ENCODE data around the gene SIGLEC5. TPM values are rescaled to one million over a fixed set of nuclear protein-coding genes. Genes with fewer than 3 reads are reported as not detected.

The SIGLEC5 gene
- total and polyA plus RNA-seq, 4 donors: 0.58 to 2.0 TPM; not detected in 2

- no peaks in the 10 kb centered on the region for H3K36me3 ChIP-seq (ENCODE audit: control insufficient read depth in 1 of 2, insufficient read depth in 2 of 2, low read length in 1 of 2)
- no peak for ATAC-seq (ENCODE audit: low FRiP score)
- no peaks in the 10 kb centered on the region for H3K9me3 ChIP-seq (ENCODE audit: control insufficient read depth, low read length)
- DNase-seq: no peak
- no peak overlapping the region for H3K27ac ChIP-seq (ENCODE audit: low read depth in 1 of 2, low read length in 2 of 2)
- H3K27me3 ChIP-seq (ENCODE audit: control insufficient read depth in 1 of 2, insufficient read depth in 2 of 2, low read length in 1 of 2): no peaks in the 10 kb centered on the region
- intact Hi-C loops (cut with DNase I): loop anchor here in 1 of 2 donors (5.0 to 10.0 kb wide), 2 partner anchors 201 to 488 kb away; partner anchors contain the start of genes C19orf84 and CTU1
- peaks cover 0 to 4% of the 10 kb centered on the region in 2 donors for H3K4me1 ChIP-seq (ENCODE audit: control insufficient read depth in 1 of 2, insufficient read depth in 2 of 2, low read length in 2 of 2)
- no peak overlapping the region for H3K4me3 ChIP-seq (ENCODE audit: low read length in 2 of 2)
- 90 to 91% methylated on average over 8 of the region's 8 CpGs for WGBS, 2 donors
Measured at GRCh38 chr19:51595190-51596175, 34.7 kb downstream of the SIGLEC5 start.

GRCh38 chr19:51594774-51595109 lies 35.5 kb downstream of the SIGLEC5 start:
- Histone ChIP-seq H3K27ac (ENCODE audit: low read depth in 1 of 2, low read length in 2 of 2) (no peak overlapping the region), H3K36me3 (ENCODE audit: control insufficient read depth in 1 of 2, insufficient read depth in 2 of 2, low read length in 1 of 2) (no peaks in the 10 kb centered on the region), H3K4me3 (ENCODE audit: low read length in 2 of 2) (peak overlapping the region; percentile 2 to 35), H3K4me1 (ENCODE audit: control insufficient read depth in 1 of 2, insufficient read depth in 2 of 2, low read length in 2 of 2) (peaks cover 0 to 4% of the 10 kb centered on the region in 2 donors), H3K9me3 (ENCODE audit: control insufficient read depth, low read length) (no peaks in the 10 kb centered on the region), H3K27me3 (ENCODE audit: control insufficient read depth in 1 of 2, insufficient read depth in 2 of 2, low read length in 1 of 2) (no peaks in the 10 kb centered on the region)
- 20 to 28% methylated on average over 6 of the region's 6 CpGs for WGBS, 2 donors
- intact Hi-C loops (cut with DNase I): loop anchor here (1.0 to 10.0 kb wide), 3 partner anchors 200 to 487 kb away; partner anchors contain the start of genes CTU1 (in 2 of the 2) and C19orf84 (in 1 of the 2)
- no peak for DNase-seq
- peak; percentile 30 for ATAC-seq (ENCODE audit: low FRiP score)

GRCh38 chr19:51593969-51594773 lies 36.0 kb downstream of the SIGLEC5 start:
- ATAC-seq (ENCODE audit: low FRiP score): peak; percentile 99

GRCh38 chr19:51593138-51593890 lies 36.9 kb downstream of the SIGLEC5 start:
- no peaks in the 10 kb centered on the region for H3K9me3 ChIP-seq (ENCODE audit: control insufficient read depth, low read length)
- intact Hi-C loops (cut with DNase I): loop anchor here (2.0 to 10.0 kb wide), 2 partner anchors 21 to 199 kb away; partner anchors contain the start of gene C19orf84 (in 1 of the 2)
- peak overlapping the region; percentile 21 to 34 for H3K4me3 ChIP-seq (ENCODE audit: low read length in 2 of 2)
- no peak overlapping the region for H3K27ac ChIP-seq (ENCODE audit: low read depth in 1 of 2, low read length in 2 of 2)
- ATAC-seq (ENCODE audit: low FRiP score) (no peak), DNase-seq (no peak)
- no peaks in the 10 kb centered on the region for H3K27me3 ChIP-seq (ENCODE audit: control insufficient read depth in 1 of 2, insufficient read depth in 2 of 2, low read length in 1 of 2)
- H3K4me1 ChIP-seq (ENCODE audit: control insufficient read depth in 1 of 2, insufficient read depth in 2 of 2, low read length in 2 of 2): peaks cover 0 to 4% of the 10 kb centered on the region in 2 donors
- no peaks in the 10 kb centered on the region for H3K36me3 ChIP-seq (ENCODE audit: control insufficient read depth in 1 of 2, insufficient read depth in 2 of 2, low read length in 1 of 2)
- WGBS, 2 donors: 28 to 36% methylated on average over 10 of the region's 10 CpGs

More at GRCh38 chr19:51593969-51594773, 36.0 kb downstream of the SIGLEC5 start:
- Histone ChIP-seq H3K27ac (ENCODE audit: low read depth in 1 of 2, low read length in 2 of 2) (no peak overlapping the region), H3K36me3 (ENCODE audit: control insufficient read depth in 1 of 2, insufficient read depth in 2 of 2, low read length in 1 of 2) (no peaks in the 10 kb centered on the region), H3K4me1 (ENCODE audit: control insufficient read depth in 1 of 2, insufficient read depth in 2 of 2, low read length in 2 of 2) (peaks cover 0 to 4% of the 10 kb centered on the region in 2 donors), H3K27me3 (ENCODE audit: control insufficient read depth in 1 of 2, insufficient read depth in 2 of 2, low read length in 1 of 2) (no peaks in the 10 kb centered on the region), H3K4me3 (ENCODE audit: low read length in 2 of 2) (peak overlapping the region; percentile 21 to 35), H3K9me3 (ENCODE audit: control insufficient read depth, low read length) (no peaks in the 10 kb centered on the region)
- intact Hi-C loops (cut with DNase I): loop anchor here (1.0 to 10.0 kb wide), 3 partner anchors 21 to 486 kb away; partner anchors contain the start of genes C19orf84 (in 1 of the 2) and CTU1 (in 1 of the 2)
- WGBS, 2 donors: 0% methylated on average over 61 of the region's 61 CpGs
- DNase-seq: peak; percentile 99 to 100

- intact Hi-C loops (cut with DNase I): loop anchor here (2.0 to 10.0 kb wide), 2 partner anchors 20 to 198 kb away; partner anchors contain the start of gene C19orf84 (in 1 of the 2)
- 68 to 78% methylated on average over 1 of the region's 1 CpG for WGBS, 2 donors
Measured at GRCh38 chr19:51592521-51592920, 37.7 kb downstream of the SIGLEC5 start.

GRCh38 chr19:51590441-51590840 lies 39.8 kb downstream of the SIGLEC5 start:
- H3K27ac ChIP-seq (ENCODE audit: low read depth in 1 of 2, low read length in 2 of 2): no peak overlapping the region
- H3K27me3 ChIP-seq (ENCODE audit: control insufficient read depth in 1 of 2, insufficient read depth in 2 of 2, low read length in 1 of 2): no peaks in the 10 kb centered on the region
- peaks cover 8% of the 10 kb centered on the region for H3K9me3 ChIP-seq (ENCODE audit: control insufficient read depth, low read length)
- peaks cover 0 to 4% of the 10 kb centered on the region in 2 donors for H3K4me1 ChIP-seq (ENCODE audit: control insufficient read depth in 1 of 2, insufficient read depth in 2 of 2, low read length in 2 of 2)
- no peak overlapping the region for H3K4me3 ChIP-seq (ENCODE audit: low read length in 2 of 2)
- ATAC-seq (ENCODE audit: low FRiP score) (no peak), DNase-seq (no peak)
- H3K36me3 ChIP-seq (ENCODE audit: control insufficient read depth in 1 of 2, insufficient read depth in 2 of 2, low read length in 1 of 2): peaks cover 11 to 15% of the 10 kb centered on the region in 2 donors
- WGBS, 2 donors: 95 to 98% methylated on average over 3 of the region's 3 CpGs
- intact Hi-C loops (cut with DNase I): loop anchor here in 1 of 2 donors (10.0 kb wide), 1 partner anchor 196 kb away; the partner anchor contains the start of gene C19orf84

More at GRCh38 chr19:51592521-51592920, 37.7 kb downstream of the SIGLEC5 start:
- no peak overlapping the region for H3K27ac ChIP-seq (ENCODE audit: low read depth in 1 of 2, low read length in 2 of 2)
- peaks cover under 1% of the 10 kb centered on the region for H3K9me3 ChIP-seq (ENCODE audit: control insufficient read depth, low read length)
- H3K4me1 ChIP-seq (ENCODE audit: control insufficient read depth in 1 of 2, insufficient read depth in 2 of 2, low read length in 2 of 2): peaks cover 0 to 4% of the 10 kb centered on the region in 2 donors
- H3K4me3 ChIP-seq (ENCODE audit: low read length in 2 of 2): no peak overlapping the region
- no peaks in the 10 kb centered on the region for H3K27me3 ChIP-seq (ENCODE audit: control insufficient read depth in 1 of 2, insufficient read depth in 2 of 2, low read length in 1 of 2)
- no peaks in the 10 kb centered on the region for H3K36me3 ChIP-seq (ENCODE audit: control insufficient read depth in 1 of 2, insufficient read depth in 2 of 2, low read length in 1 of 2)
- ATAC-seq (ENCODE audit: low FRiP score) (no peak), DNase-seq (no peak)

GRCh38 chr19:51589511-51589910 lies 40.7 kb downstream of the SIGLEC5 start:
- WGBS, 2 donors: 97 to 98% methylated on average over 2 of the region's 2 CpGs
- H3K27me3 ChIP-seq (ENCODE audit: control insufficient read depth in 1 of 2, insufficient read depth in 2 of 2, low read length in 1 of 2): no peaks in the 10 kb centered on the region
- peaks cover 8% of the 10 kb centered on the region for H3K9me3 ChIP-seq (ENCODE audit: control insufficient read depth, low read length)
- intact Hi-C loops (cut with DNase I): no loop called here
- H3K27ac ChIP-seq (ENCODE audit: low read depth in 1 of 2, low read length in 2 of 2): no peak overlapping the region
- DNase-seq: no peak
- H3K4me3 ChIP-seq (ENCODE audit: low read length in 2 of 2): no peak overlapping the region
- ATAC-seq (ENCODE audit: low FRiP score): no peak
- peaks cover 11 to 15% of the 10 kb centered on the region in 2 donors for H3K36me3 ChIP-seq (ENCODE audit: control insufficient read depth in 1 of 2, insufficient read depth in 2 of 2, low read length in 1 of 2)
- peaks cover 0 to under 1% of the 10 kb centered on the region in 2 donors for H3K4me1 ChIP-seq (ENCODE audit: control insufficient read depth in 1 of 2, insufficient read depth in 2 of 2, low read length in 2 of 2)

Measured in aorta (tissue), 5 donors.